Measurements from ENCODE around the gene CARMIL1.

GRCh38 chr6:25435416-25435985 is 156.3 kb downstream of the CARMIL1 start:
- TF ChIP-seq CTCF (conservative IDR thresholded peaks at IDR 0.05 in 1 of 2, IDR thresholded peaks at IDR 0.05 in 1 of 2; ENCODE audit: extremely low read depth in 1 of 2, insufficient read depth in 1 of 2, low read depth in 1 of 2, low read length in 2 of 2) (no peak), EZH2 (IDR thresholded peaks at IDR 0.05; ENCODE audit: borderline replicate concordance, low read length) (no peak)
